H1 (cell line): ENCODE data around the gene DCK. TPM values are rescaled to one million over a fixed set of nuclear protein-coding genes. Genes with fewer than 3 reads are reported as not detected.

Source experiments
- polyA plus RNA-seq, 7 experiments: library from polyadenylated mRNA; depleted of rRNA in 3 of 7; stranded (reverse) in 5 of 7; unstranded in 2 of 7; fragments of >200 nt in 5 of 7; fragments of 200-250 nt in 2 of 7; gene quantifications; 1 replicate in 5 of 7; 2 replicates in 1 of 7; 4 replicates in 1 of 7; pipeline versions ENCODE4 v1.2.1 to v1.2.3, GENCODE V29; 2011 to 2013; ENCODE audit warnings: missing spikeins in 2 of 7, mixed read lengths in 2 of 7
- total RNA-seq: library from RNA; stranded (reverse); fragmentation: NEBNext Ultra II Directional; extraction: Animal tissue kit (Norgen Biotek cat#: 25700); gene quantifications from 2 replicates; pipeline ENCODE4 v1.2.1, GENCODE V29; 2021

DCK gene
- total and polyA plus RNA-seq, 2 of the 8 experiments (the other 6 are each of a cell fraction or from before 2014, with no cell fraction given): 4.8 to 18.1 TPM

Other genes with a start within 250 kb of the DCK start
- 105 and 112 TPM in 2 replicates for gene GRSF1, start 153.8 kb upstream of the DCK start, total RNA-seq
- gene GRSF1, start 153.8 kb upstream of the DCK start, polyA plus RNA-seq (2011; rRNA removed): 25.7 and 44.3 TPM in 2 replicates
- gene MOB1B, start 91.3 kb upstream of the DCK start, total RNA-seq: 31.1 and 33.5 TPM in 2 replicates
- 3.8 TPM in 2 replicates for gene MOB1B, start 91.3 kb upstream of the DCK start, polyA plus RNA-seq (2011; rRNA removed)